OCI-M1 (cell line): ENCODE measurements around the gene MIF.
A peak's percentile ranks its signal among the peaks of the same experiment; 100 is the strongest.
"Not testable (repeated sequence)": the region's sequence is repeated elsewhere in the genome, so short reads cannot be mapped to it uniquely, and the experiment has no call there.

Source experiments
- DNase-seq: peaks from one replicate; lab custom pipeline; 2025; lab: John Stamatoyannopoulos, UW

MIF gene

DNA sequence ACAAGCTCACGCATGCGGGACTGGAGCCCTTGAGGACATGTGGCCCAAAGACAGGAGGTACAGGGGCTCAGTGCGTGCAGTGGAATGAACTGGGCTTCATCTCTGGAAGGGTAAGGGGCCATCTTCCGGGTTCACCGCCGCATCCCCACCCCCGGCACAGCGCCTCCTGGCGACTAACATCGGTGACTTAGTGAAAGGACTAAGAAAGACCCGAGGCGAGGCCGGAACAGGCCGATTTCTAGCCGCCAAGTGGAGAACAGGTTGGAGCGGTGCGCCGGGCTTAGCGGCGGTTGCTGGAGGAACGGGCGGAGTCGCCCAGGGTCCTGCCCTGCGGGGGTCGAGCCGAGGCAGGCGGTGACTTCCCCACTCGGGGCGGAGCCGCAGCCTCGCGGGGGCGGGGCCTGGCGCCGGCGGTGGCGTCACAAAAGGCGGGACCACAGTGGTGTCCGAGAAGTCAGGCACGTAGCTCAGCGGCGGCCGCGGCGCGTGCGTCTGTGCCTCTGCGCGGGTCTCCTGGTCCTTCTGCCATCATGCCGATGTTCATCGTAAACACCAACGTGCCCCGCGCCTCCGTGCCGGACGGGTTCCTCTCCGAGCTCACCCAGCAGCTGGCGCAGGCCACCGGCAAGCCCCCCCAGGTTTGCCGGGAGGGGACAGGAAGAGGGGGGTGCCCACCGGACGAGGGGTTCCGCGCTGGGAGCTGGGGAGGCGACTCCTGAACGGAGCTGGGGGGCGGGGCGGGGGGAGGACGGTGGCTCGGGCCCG, at the start of gene MIF:
MIF (plus strand) TSS at position 439 of the 765 bp plus-strand sequence; CDS start at position 531, 92 bp downstream.
- DNase-seq = peak; percentile 99

DNA sequence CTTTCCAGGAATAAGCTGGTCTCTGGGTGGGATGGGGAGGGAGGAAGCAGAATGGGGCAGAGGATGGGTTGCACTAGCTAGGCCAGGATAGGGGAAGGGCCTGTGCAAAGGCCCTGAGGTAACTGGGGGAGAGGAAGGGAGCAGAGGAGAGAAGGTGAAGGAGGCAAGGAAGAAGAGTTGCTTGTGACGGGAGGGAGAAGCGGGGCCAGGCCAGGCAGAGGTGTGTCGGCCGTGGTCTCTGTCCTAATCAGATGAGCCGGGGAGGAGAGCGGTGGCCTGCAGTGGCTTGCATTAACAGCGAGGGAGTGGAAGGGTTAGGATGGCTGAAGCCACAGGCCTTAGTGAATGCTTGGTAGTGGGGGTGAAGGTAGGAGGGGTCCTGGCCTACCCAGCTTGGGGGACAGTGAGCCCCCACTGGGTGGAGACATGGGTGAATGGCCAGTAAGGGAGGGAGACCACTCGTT, 49.4 kb upstream of the MIF start:
- no peak for DNase-seq

DNA sequence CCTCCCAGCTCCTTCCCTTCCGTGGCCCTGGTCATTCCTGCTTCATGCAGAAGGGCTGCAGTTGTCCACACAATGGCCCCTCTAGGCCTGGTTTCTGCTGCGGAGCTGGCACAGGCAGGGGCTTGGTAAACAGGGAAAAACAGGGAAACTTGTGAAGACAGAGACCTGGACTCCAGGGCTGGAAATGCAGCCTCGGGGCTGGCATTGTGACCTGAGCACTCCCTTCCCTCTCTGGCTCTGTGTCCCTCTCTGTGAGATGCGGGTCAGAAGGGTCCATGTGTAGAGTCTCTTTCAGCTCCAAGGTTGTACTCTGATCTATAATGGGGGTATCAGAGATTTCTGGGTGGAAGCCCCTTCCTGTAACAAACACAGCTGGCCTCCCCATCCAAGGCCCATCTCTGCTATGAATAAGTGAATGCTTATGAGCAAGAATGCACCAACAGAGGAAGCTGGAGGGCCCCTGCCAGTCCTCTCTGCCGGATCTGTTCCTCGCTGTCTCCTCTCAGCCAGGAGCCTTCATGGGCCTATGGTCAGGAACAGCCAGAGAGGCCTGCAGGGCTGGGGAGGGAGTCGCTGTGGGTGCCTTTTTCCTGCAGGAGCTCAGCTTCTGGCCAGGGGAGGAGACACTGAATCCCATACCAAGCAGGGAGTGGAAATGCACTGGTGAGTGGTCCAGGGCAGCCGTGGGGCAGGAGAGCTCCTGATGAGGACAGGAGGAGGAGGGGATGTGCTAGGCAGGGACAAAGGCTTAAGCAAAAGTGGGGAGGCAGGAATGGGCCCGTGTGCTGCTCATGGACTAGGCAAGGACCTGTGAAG, 48.7 kb upstream of the MIF start:
- no peak for DNase-seq

DNA sequence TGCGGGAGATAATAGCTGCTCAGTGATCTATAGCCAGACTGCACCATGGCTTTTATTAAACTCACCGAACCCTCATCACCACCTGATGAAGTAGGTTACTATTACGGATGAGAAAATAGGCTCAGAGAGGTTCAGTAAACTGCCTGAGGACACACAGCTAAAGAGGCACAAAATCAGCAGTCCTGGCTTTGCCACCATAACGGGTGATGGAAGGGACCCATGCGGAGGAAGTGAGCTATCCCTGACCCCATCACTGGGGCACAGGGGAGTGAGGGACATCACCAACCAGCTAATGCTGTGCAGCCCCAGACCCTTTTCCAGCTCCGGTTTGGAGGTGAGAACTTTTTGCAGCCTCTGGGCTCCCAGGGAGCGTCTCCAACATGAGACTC, 48.1 kb upstream of the MIF start:
- DNase-seq = no peak

DNA sequence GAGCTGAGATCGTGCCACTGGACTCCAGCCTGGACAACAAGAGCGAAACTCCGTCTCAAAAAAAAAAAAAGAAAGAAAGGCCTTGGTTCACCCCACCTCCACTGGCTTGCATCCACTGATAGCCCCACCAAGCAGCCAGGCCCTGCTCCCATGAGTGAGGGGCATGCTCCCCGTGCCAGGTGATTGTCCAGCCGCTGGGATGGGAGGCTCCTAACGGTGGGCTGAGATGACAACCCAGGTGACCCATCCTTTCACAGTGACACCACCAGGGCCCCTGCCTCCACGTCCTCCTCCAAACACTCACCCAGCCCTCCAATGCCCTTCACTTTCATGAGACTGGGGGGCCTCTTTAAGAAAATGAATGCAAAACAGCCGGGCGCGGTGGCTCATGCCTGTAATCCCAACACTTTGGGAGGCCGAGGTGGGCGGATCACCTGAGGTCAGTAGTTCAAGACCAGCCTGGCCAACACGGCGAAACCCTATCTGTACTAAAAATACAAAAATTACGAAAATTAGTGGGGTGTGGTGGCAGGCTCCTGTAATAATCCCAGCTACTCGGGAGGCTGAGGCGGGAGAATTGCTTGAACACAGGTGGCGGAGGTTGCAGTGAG, 46.8 kb upstream of the MIF start:
- no peak for DNase-seq

DNA sequence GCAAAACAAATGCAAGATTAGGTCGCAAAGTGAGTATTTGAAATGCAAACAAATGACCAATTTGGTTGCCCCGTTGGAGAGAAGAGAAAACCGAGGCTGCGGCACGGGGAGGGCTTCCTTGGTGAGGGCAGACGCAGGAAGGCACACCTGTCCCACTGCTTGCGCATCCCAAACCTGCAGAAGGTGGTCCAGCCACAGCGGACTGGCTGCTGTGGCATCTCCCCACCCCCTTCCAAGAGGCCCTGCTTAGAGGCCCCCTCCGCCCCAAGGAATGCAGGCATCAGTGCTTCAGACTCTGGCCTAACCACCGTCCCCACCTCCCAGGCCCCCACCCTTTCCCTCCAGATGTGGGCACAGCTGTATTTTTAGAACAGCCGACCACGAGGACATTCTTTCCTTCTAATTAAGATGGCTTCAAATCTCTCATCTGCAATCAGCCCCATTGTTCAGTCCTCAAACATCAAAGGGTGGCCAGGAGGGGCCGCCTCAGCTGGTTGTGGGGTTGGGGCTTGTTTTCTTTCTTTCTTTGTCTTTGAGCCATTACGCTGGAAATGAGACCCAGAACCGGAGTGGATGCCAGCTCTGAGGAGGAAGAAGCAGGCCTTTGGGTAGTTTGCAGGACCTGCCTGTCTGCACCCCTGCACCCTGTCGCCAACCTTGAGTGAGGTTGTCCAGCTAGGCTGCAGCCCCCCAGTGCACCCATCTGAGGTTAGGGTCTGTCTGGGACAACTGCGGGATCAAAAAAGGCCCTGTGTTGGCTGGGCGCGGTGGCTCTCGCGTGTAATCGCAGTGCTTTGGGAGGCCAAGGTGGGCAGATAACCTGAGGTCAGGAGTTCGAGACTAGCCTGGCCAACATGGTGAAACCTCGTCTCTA, 46.0 kb upstream of the MIF start:
- no peak for DNase-seq

DNA sequence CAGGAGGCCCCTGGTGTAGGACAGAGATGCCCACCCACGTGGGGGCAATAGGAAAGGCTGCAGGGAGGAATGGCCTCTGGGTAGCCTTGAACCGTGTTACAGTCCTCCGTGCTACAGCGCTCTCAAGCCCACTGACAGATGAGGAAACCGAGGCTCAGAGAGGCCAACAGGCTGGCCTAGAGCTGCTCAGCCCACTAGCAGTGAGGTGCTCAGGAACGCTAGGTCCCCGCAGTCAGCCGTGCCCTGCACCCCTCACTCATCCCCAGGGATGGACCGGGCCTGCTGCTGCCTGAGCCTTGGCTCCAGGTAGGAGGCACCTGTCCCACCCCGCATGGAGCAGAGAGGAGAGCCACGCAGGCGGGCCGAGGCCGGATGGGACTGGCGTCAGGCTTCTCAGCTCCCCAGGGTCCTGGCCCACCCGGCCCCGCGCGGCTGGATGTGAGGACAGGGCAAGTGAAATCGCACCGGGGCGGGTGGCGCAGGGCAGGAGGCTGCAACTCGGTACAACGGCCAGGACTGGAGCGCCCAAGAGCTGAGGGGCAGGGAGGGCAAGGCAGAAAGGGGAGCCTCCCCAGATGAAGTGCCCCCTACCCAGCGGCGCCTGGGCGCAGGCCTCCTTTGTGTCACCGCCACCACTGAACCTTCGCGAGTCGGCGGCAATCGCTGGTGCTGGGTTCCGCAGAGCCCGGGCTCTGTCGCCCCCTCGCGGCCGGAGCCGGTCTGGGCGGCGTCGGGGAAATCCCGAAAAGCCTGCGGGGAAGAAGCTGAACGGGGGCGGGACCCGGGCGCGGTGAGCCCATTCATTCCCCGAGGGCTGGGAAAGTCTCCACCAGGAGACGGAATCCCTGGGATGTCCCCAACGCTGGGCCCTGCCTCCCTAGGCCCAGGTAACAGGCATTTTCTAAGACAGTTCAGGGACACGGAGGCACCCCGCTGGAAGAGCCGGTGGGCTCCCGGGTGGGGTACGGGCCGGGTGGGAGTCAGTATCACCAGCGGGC, 44.9 kb upstream of the MIF start:
- peak; percentile 90 for DNase-seq

DNA sequence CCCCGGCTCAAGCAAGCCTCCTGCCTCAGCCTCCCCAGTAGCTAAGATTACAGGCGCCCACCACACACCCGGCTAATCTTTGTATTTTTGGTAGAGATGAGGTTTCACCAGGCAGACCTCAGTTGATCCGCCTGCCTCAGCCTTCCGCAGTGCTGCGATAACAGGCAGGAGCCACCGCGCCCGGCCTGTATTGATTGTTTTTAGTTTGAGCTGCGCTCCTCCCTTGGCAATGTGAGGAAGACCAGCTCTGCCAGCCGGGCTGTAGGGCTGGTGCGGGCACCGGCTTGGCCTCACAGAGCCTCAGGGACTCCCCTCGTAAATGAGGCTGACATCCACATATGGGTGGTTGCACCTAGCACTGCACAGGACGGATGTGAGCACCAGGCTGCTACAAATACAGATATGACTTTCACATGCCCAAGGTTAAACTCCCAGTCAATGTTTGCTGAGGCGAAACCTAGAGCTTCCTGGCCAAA, 44.0 kb upstream of the MIF start:
- no peak for DNase-seq

DNA sequence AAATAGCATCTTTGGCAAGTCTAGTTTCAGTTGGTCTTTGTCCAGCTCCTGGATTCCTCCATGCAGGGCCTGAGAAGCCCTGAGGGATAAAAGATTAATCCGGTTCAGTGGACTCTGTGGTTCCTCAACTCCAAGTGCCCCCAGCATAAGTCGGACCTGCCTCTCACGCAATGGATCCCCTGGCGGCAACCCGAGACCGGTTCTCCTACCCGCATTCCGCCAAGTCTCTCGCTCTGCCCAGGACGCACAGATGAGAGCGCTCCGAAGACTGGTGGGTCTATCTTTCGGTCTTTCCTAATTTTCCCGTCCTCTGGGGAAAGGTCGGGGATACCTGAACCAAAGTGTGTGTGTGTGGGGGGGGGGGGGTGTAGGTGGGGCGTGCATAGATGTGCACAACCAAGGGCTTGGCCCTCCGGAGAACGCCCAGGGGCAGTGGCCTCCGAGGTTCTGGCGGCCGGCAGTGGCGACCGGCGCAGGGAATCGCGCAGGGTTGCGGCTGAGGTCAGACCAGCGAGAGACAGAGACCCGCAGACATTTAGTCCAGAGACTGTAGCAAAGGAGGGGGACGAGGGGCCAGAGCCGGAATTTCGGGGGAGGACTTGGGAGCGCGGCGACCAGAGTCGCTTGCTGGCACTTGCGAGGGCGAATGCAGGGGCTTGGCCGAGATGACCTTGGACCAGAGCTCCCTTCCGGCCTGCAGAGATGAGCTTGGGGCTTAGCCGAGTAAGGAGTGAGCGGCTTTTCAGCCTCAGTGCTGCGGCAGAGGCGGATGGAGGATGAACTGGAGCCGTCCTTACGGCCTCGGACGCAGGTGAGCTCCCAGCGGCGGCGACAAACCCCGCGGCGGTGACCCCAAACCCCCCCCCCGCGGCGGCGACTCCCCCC, 37.2 kb upstream of the MIF start:
- no peak for DNase-seq

DNA sequence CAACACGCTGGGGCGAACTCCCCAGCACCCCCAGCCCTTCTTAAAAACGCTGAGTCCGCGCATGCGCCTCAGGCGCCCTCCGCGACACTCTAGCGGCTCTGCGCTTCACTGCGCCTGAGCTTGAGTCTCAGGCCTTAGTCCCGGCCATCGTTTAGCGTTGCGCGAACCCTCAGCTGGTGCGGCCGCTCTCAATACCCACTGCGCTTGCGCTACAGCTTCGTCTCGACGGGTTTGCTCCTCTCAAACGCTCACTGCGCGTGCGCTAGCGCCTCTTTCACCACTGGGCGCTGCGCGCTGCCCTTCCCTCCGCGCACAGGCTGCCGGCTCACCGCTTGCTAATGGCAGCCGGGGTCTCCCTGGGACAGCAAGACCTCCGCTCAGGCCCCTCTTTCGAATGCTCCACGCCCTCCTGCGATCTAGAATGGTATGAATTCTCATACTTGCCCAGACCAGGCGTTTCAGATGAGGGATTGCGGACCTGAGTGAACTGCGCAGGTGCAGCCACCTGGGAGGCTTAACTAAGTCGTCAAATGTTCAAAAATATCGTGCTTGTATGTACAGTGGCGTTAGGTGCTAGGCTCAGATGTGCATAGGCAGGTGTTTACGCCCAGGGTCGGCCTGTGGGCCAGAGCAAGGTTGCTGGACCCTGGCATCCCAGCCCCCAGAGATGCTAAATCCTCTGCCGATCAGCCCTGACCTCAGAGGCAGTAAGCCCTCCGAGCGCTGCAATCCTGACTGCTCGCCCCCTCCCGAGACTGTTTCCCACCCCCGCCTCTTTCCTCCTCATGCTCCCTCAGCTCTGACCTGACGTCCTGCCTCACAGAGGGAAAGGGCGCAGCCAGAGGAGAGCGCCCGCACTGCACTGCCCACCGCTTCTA, 36.3 kb upstream of the MIF start, which contains the start of gene SLC2A11:
SLC2A11 (plus strand) TSS at position 270 of the 878 bp plus-strand sequence; CDS start at position 395, 125 bp downstream.
- peak; percentile 100 for DNase-seq

DNA sequence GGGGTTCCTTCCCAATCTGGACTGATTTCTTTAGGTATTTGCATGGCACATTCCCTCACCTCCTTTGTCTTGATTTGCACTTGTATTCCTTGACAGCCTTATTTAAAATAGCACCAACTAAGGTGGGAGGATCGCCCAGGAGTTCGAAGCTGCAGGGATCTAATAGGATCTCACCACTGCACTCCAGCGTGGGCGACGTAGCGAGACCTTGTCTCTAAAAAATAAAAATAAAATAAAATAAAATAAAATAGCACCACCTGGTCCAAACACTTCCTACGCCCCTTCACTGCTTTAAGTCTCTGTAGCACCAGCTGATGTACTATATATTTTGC, 35.7 kb upstream of the MIF start:
- DNase-seq = no peak

DNA sequence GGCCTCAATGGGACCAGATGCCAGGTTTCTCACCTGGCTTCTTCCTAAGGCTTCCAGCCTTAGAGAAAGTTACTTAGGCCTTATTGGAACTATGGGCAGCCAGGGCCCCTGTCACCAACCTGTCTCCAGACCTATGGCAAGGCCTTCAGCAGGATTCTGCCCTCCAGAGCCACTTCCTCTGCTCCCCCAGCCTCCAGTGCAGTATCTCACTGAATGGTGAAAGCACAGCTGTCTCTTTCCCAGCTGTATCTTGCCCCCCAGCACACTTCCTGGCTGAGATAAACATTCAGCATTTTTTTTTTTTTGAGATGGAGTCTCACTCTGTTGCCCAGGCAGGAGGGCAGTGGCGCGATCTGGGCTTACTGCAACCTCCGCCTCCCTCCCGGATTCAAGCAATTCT, 35.0 kb upstream of the MIF start:
- DNase-seq = no peak

DNA sequence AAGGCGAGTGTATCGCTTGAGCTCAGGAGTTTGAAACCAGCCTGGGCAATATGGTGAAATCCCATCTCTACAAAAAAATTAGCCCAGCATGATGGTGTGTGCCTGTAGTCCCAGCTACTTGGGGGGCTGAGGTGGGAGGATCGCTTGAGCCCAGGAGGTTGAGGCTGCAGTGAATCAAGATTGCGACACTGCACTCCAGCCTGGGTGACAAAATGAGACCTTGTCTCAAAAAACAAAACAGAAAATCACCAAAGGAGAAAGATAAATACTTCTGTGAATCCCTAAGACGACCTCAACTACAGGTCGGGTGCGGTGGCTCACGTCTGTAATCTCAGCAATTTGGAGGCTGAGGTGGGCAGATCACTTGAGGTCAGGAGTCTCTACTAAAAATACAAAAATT, 34.0 kb upstream of the MIF start:
- DNase-seq = not testable (repeated sequence)

DNA sequence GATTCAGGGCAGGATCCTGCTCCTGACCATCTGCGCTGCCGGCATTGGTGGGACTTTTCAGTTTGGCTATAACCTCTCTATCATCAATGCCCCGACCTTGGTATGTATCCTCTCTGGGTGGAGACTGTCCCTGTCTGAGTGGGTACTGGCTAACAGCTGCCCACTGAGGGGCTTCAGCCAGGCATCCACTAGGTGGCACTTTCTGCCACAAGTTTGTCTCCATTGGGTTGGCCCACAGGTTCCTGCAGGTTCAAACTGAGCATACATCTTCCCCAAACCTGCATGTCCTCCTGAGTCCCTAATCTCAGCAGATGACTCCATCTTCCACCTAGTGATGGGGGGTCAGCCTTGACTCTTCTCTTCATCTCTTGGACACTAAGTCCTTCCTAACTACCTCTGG, 32.1 kb upstream of the MIF start:
- DNase-seq = peak; percentile 84

DNA sequence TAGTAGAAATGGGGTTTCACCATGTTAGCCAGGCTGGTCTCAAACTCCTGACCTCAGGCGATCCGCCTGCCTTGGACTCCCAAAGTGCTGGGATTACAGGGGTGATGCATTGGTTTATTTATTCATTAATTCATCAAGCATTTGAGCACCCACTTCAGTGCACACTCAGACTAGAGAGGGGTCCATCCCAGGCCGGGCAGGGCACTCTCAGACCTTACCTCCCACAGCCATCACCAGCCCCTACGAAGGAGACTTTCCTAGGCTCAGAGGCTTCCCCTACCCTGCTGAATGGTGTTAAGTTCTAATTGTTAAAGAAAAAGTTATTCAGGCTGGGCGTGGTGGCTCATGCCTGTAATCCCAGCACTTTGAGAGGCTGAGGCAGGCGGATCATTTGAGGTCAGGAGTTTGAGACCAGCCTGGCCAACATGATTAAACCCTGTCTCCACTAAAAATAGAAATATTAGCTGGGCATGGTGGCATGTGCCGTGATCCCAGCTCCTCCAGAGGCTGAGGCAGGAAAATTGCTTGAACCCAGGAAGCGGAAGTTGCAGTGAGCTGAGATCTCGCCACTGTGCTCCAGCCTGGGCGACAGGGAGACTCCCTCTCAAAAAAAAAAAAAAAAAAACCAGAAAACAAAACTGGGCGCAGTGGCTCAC, 29.6 kb upstream of the MIF start:
- DNase-seq = not testable (repeated sequence)

DNA sequence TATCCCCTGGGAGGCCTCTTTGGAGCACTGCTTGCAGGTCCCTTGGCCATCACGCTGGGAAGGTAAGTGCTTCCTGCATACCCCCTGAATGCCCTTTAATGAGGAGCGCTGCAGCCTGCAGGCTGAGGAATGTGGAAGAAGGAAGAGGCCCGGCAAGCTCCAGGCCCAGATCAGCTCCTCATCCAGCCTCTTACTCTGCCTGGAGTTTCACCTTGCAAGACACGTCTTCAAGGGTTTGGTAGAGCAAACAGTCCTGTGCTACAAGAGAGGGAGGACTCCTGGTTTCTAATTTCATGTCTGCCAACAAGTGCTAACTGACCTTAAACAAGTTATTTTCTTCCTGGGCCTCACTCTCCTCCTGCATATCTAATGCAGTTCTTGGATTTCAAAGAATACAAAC, 25.6 kb upstream of the MIF start:
- no peak for DNase-seq

DNA sequence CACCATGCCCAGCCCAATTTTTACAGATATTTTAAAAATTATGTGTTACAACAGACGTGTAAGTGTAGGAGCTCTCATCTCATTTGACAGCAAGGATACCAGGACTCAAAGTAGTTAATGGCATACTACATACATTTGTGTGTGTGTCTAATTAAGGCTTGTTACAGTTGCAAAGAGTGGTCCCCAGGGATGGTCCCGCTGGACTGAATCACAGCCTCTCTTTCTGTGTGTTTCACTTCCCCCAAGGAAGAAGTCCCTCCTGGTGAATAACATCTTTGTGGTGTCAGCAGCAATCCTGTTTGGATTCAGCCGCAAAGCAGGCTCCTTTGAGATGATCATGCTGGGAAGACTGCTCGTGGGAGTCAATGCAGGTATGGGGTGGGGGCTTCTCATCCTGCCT, 19.3 kb upstream of the MIF start:
- DNase-seq = no peak

DNA sequence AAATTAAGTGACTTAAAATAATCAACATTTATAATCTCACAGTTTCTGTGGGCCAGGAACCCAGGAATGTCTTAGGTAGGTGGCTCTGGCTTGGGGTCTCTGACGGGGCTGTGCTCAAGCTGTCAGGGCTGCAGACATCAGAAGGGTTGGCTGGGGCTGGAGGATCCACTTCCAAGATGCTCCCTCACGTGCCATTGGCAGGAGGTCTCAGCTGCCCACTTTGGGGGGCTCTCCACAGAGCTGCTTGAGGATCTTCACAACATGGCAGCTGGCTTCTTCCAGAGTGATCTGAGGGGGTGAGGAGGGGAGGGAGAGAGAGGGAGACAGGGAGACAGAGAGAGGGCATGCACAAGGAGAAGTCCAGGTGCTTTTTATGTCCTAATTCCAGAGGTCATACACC, 18.4 kb upstream of the MIF start:
- DNase-seq = no peak
